ENCODE data around the gene FALEC. TPM values are rescaled to one million over a fixed set of nuclear protein-coding genes. Genes with fewer than 3 reads are reported as not detected.

The FALEC gene
- total RNA-seq, 1 donor from 2014 or later: 0.44 TPM

DNA sequence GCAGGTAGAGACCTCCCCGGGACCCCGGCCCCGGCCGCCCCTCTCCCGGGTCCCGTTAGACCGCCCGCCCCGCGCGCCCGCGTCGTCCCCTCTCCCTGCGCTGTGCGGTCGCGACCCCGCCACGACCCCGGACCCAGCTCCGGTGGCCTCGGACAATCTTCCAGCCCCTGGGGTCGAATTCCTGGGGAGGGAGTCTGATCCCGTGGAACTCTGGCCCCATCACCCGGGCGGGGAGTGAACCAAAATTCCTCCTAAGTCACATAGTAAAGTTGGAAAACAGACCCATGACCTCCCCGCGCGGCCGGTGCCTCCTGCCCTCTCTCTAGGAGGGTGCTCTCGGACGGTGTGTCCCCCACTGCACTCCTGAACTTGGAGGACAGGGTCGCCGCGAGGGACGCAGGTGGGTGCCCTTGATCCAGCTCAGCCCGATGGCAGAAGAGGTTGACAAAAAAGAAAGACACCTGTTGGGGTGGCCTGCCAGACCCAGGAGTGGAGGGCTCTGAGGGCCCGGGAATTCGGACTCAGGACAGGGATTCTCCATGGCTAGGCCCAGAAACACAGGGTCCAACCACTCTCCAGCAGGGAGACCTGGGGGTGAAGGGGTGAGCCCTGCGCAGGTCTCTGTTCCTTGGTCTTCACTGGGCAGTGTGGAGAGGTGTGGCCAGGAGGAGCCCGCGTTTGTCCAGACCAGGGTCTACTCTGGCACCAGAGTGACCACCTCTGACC is 34.1 kb downstream of the FALEC start:
- no peaks in the 10 kb centered on the region for H3K27me3 ChIP-seq (ENCODE audit: low read depth)
- peaks cover 54% of the 10 kb centered on the region for H3K4me1 ChIP-seq
- H3K36me3 ChIP-seq: no peaks in the 10 kb centered on the region
- peak overlapping the region; percentile 70 for H3K4me3 ChIP-seq
- peak overlapping the region; percentile 93 for H3K27ac ChIP-seq (replicated peaks)
- no peaks in the 10 kb centered on the region for H3K9me3 ChIP-seq (replicated peaks)
- DNase-seq: peak; percentile 51
- intact Hi-C loops (cut with micrococcal nuclease): no loop called here
- TF ChIP-seq, protein P1, sequence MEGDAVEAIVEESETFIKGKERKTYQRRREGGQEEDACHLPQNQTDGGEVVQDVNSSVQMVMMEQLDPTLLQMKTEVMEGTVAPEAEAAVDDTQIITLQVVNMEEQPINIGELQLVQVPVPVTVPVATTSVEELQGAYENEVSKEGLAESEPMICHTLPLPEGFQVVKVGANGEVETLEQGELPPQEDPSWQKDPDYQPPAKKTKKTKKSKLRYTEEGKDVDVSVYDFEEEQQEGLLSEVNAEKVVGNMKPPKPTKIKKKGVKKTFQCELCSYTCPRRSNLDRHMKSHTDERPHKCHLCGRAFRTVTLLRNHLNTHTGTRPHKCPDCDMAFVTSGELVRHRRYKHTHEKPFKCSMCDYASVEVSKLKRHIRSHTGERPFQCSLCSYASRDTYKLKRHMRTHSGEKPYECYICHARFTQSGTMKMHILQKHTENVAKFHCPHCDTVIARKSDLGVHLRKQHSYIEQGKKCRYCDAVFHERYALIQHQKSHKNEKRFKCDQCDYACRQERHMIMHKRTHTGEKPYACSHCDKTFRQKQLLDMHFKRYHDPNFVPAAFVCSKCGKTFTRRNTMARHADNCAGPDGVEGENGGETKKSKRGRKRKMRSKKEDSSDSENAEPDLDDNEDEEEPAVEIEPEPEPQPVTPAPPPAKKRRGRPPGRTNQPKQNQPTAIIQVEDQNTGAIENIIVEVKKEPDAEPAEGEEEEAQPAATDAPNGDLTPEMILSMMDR (IDR thresholded peaks at IDR 0.05; ENCODE audit: borderline replicate concordance): no peak

GRCh38 chr1:150550222-150551050 is 34.9 kb downstream of the FALEC start:
- Histone ChIP-seq H3K4me1 (peaks cover 54% of the 10 kb centered on the region), H3K9me3 (replicated peaks) (no peaks in the 10 kb centered on the region), H3K36me3 (peaks cover 5% of the 10 kb centered on the region), H3K4me3 (peak overlapping the region; percentile 70), H3K27me3 (ENCODE audit: low read depth) (no peaks in the 10 kb centered on the region), H3K27ac (replicated peaks) (peak overlapping the region; percentile 93)
- TF ChIP-seq, protein P1 (IDR thresholded peaks at IDR 0.05; ENCODE audit: borderline replicate concordance): no peak
- intact Hi-C loops (cut with micrococcal nuclease): no loop called here
- no peak for DNase-seq

GRCh38 chr1:150551051-150551783 is 35.7 kb downstream of the FALEC start:
- H3K36me3 ChIP-seq: peaks cover 11% of the 10 kb centered on the region
- H3K27ac ChIP-seq (replicated peaks): peak overlapping the region; percentile 93
- no peak for DNase-seq
- peaks cover 54% of the 10 kb centered on the region for H3K4me1 ChIP-seq
- TF ChIP-seq, protein P1 (IDR thresholded peaks at IDR 0.05; ENCODE audit: borderline replicate concordance): no peak
- intact Hi-C loops (cut with micrococcal nuclease): no loop called here
- peak overlapping the region; percentile 70 for H3K4me3 ChIP-seq
- H3K9me3 ChIP-seq (replicated peaks): no peaks in the 10 kb centered on the region
- no peaks in the 10 kb centered on the region for H3K27me3 ChIP-seq (ENCODE audit: low read depth)

DNA sequence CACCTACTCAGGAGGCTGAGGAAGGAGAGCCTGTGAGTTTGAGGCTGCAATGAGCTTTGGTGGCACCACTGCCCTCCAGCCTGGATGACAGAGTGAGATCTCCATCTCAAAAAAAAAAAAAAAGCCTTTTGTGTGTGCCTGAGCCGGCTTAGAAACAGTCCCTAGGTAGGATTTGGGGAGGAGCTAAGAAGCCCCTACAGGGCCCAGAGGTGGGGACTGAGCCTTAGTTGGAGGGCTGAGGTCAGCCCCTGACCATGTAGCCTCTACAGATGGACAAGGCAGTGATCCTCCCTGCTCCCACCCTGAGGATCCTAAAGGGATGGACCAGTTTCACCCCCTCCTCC is 36.2 kb downstream of the FALEC start:
- Histone ChIP-seq H3K4me1 (peaks cover 54% of the 10 kb centered on the region), H3K27me3 (ENCODE audit: low read depth) (no peaks in the 10 kb centered on the region), H3K36me3 (peaks cover 15% of the 10 kb centered on the region), H3K9me3 (replicated peaks) (no peaks in the 10 kb centered on the region), H3K27ac (replicated peaks) (peak overlapping the region; percentile 93), H3K4me3 (no peak overlapping the region)
- DNase-seq: no peak
- intact Hi-C loops (cut with micrococcal nuclease): no loop called here
- TF ChIP-seq, protein P1 (IDR thresholded peaks at IDR 0.05; ENCODE audit: borderline replicate concordance): no peak

DNA sequence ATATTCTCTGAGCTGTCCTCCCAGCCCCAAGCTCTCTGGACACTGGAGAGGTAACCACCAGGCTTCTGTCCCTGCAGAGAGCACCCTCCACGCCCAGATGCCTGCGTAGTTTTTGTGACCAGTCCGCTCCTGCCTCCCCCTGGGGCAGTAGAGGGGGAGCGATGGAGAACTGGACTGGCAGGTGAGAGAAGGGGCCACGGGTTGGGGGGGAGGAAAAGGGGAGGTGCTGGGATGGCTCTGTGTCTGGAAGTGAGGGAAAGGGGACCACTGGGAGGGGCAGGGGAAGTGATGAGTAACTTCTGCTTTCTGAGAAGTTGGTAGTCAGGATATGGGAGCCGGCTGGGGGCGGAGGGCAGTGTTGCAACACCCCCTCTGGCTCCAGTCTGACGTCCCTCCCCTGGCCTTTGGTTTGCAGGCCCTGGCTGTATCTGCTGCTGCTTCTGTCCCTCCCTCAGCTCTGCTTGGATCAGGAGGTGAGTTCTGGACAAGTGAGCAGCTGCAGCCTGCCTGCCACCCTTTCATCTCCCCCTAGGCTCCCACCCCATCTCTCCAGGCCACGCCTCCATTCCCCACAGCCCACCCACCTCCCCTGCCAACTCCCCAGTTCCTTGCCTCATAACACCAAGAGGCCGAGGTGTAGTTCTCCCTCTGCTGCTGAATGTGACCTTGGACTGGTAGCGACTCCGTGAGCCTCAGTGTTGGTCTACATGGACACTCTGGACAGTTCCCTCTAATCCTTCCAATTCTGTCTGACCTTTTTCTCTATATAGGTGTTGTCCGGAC is 36.8 kb downstream of the FALEC start:
- H3K4me1 ChIP-seq: peaks cover 54% of the 10 kb centered on the region
- H3K27ac ChIP-seq (replicated peaks): peak overlapping the region; percentile 93
- H3K36me3 ChIP-seq: peaks cover 19% of the 10 kb centered on the region
- H3K9me3 ChIP-seq (replicated peaks): no peaks in the 10 kb centered on the region
- intact Hi-C loops (cut with micrococcal nuclease): no loop called here
- H3K4me3 ChIP-seq: peak overlapping the region; percentile 4
- H3K27me3 ChIP-seq (ENCODE audit: low read depth): no peaks in the 10 kb centered on the region
- TF ChIP-seq, protein P1 (IDR thresholded peaks at IDR 0.05; ENCODE audit: borderline replicate concordance): no peak
- peak; percentile 86 for DNase-seq
